ENCODE data around the gene CDH8.

- TF ChIP-seq, protein P1, sequence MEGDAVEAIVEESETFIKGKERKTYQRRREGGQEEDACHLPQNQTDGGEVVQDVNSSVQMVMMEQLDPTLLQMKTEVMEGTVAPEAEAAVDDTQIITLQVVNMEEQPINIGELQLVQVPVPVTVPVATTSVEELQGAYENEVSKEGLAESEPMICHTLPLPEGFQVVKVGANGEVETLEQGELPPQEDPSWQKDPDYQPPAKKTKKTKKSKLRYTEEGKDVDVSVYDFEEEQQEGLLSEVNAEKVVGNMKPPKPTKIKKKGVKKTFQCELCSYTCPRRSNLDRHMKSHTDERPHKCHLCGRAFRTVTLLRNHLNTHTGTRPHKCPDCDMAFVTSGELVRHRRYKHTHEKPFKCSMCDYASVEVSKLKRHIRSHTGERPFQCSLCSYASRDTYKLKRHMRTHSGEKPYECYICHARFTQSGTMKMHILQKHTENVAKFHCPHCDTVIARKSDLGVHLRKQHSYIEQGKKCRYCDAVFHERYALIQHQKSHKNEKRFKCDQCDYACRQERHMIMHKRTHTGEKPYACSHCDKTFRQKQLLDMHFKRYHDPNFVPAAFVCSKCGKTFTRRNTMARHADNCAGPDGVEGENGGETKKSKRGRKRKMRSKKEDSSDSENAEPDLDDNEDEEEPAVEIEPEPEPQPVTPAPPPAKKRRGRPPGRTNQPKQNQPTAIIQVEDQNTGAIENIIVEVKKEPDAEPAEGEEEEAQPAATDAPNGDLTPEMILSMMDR (conservative IDR thresholded peaks at IDR 0.05; ENCODE audit: low read depth, low read length), result no peak
- TF ChIP-seq EZH2 (IDR thresholded peaks at IDR 0.05; ENCODE audit: borderline replicate concordance, low read depth, low read length, poor library complexity, severe bottlenecking), result no peak
Measured at GRCh38 chr16:61993108-61993507, 43.1 kb downstream of the CDH8 start.

All from A673 (cell line).